Measurements from ENCODE around the gene CPHXL2.

The CPHXL2 gene

DNA sequence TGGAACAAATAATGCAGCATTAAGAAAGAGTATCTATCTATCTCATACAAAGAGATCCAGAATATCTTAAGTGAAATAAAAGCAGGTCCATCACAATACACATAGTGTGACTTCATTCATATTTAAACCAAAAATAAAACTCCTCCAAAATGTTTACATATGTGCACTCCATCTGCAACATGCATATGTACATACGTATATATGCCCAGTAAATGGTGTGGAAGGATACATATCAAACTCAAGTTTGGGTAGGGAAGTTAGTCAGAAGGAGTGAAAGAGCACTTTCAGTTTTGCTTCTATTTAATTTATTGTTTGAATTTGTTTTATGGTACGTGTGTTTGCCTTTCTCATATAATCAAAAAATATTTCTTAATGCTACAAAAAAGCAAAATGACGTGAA, 41.8 kb downstream of the CPHXL2 start:
- DNase-seq: no peak

DNA sequence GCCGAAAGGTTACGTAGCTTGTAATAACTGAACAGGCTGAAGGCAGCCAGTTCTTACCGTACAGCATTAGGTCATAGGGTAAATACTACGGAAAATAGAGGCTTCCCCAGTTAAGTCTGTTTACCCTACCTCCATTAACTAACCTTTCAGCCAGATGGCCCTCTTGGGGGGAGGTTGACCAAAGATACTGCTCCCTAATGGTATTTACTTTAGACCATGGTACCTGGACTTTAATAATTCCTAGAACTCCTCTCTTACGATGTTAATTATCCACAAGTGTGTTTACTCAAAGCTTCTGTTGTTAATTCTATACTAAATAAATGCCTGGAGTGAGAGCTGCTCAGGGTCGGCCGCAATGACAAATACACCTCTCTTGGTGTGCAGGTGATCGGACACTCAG, 44.0 kb downstream of the CPHXL2 start:
- no peak for DNase-seq

DNA sequence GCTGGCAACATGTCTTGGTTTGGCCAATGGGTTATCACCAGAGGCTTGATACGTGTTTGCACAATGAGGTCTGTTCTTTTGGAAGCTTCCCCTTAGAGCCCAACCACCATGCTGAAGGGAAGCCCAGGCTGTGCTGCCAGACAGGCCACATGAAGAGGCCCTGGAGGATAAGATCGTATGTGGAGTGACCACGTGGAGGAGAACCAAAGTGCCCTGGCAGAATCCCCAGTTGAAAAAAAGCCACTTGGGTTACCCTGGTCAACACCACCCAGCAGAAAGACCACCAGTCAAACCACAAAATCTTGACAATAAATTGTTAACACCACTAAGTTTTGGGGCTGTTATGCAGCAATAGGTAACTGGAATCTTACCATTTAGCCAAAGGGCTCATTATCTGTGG, 46.8 kb downstream of the CPHXL2 start:
- no peak for DNase-seq

DNA sequence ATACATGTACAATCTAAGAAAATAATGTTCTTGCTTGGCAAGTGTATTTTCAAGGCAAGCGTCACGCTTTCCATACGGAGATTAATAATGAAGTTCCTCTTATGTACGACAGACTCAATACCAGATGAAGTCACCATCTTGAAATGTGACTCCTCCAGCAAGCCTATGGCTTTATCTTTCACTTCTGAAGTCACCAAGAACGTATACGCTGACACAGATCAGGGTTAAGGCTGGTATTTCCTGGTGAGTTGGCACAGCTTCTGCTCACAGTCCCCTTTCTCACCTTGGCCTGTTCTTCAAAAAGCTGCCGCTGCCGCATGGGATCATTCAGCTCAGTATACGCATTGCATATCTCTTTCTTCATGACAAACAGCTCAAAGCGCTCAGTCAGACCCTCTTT, 47.7 kb downstream of the CPHXL2 start:
- no peak for DNase-seq

GRCh38 chr16:75628351-75628750, 48.5 kb downstream of the CPHXL2 start:
- DNase-seq: no peak

GRCh38 chr16:75627851-75628250, 49.0 kb downstream of the CPHXL2 start:
- DNase-seq: no peak

DNA sequence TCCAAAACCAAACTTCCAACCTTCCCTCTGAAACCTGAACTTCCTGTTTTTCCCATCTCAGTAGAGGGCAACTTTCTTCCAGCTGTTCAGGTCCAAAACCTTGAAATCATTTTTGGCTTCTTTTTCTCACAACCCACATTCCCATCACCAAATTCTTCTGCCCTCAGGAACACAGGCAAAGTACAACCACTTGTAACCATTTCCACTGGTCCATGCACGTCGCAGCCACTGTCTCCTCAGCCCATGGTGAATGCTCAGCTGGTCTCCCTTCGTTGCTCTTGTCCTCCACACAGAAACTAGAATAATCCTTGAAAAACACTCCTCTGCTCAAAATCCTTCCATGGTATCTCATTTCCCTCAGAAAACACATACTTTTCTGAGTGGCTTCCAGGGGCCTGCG, 50.0 kb downstream of the CPHXL2 start:
- DNase-seq: no peak

DNA sequence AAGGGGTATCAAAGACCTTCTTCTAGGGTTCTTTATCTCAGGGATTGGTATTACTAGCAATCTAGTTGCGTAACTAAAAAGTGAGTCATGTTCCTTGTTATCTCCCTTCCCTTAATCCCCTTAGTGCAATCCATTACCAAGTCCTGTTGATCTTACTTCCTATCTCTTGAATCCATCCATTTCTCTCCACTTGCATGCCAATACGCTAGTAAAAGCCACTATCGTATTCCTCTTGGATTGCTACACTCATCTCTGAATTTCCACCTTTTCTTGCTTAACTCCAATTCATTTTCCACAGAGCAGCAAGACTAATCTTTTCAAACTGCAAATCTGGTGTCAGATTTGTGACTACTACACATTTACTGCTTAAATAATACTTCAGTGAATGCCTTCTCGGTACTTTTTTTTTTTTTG, 51.9 kb downstream of the CPHXL2 start:
- no peak for DNase-seq

- peak; percentile 89 for DNase-seq
Observed at GRCh38 chr16:75622761-75623605, 53.8 kb downstream of the CPHXL2 start, which contains the start of gene ADAT1. Gene ADAT1 (minus strand): TSS chr16:75623281. CDS start chr16:75620799, 2,482 bp downstream.

GRCh38 chr16:75621170-75621477, 55.7 kb downstream of the CPHXL2 start:
- no peak for DNase-seq

DNA sequence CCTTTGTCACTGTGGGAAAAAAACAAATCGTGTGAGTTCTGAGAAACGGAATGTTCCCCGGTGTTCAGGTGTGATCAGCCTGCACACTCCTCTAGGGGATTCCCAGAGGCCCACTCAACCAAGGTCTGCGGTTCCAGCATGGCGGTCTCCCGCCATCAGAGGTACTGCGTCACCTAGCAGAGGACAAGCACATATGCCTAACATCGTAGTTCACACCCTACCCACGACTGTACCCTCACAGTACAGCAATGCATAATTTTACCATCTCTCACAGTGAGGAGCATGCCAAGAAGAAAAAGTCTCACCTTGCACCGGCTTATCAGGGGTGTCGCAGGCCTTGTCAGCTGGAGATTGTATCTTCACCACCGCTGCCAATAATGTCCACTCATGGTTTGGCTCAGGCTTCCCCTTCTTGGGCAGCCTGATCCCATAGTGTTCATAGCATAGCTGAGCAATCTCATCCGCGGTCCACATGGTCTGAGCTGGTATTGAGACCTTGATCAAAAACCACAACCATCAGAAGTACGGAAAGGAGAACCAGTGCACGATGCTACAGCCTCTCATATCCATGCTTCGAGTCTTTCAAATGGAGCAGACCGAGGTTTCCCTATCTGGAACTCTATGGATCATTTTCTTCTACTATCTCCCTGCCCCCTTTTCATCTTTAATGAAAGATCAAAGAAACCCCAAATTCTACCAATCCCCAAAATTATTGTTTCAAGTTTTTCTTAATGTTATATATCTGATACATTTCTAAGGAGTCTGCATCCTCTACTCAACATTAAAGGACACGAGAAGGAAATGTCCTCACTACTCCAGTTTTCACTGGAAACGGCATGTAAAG, 56.3 kb downstream of the CPHXL2 start:
- DNase-seq: no peak

- no peak for DNase-seq
Observed at GRCh38 chr16:75618780-75619179, 58.0 kb downstream of the CPHXL2 start.

- no peak for DNase-seq
Observed at GRCh38 chr16:75617121-75617520, 59.7 kb downstream of the CPHXL2 start.

DNA sequence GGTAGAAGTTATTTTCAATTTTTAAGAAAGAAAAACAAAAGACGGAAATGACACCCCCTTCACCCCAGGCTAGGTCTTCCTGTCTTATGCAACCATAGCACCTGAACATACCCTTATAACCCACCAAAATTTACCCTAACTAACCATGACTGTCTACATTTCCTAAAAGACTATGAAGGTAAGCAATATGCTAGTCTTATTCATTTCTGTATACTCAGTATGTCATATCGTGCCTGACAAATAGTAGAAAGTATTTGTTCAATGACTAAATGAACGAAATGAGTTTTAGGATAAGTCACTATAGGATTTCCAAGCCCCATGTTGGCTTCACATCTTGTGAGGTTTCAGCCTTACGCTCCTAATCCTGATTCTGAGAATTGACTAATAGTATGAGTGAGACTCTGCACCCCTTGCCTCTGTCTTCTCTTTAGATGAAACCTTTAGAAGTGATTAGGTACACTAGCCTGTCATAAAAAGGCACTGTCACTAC, 60.2 kb downstream of the CPHXL2 start:
- DNase-seq: no peak

GRCh38 chr16:75615619-75616018, 61.2 kb downstream of the CPHXL2 start:
- DNase-seq: no peak

DNA sequence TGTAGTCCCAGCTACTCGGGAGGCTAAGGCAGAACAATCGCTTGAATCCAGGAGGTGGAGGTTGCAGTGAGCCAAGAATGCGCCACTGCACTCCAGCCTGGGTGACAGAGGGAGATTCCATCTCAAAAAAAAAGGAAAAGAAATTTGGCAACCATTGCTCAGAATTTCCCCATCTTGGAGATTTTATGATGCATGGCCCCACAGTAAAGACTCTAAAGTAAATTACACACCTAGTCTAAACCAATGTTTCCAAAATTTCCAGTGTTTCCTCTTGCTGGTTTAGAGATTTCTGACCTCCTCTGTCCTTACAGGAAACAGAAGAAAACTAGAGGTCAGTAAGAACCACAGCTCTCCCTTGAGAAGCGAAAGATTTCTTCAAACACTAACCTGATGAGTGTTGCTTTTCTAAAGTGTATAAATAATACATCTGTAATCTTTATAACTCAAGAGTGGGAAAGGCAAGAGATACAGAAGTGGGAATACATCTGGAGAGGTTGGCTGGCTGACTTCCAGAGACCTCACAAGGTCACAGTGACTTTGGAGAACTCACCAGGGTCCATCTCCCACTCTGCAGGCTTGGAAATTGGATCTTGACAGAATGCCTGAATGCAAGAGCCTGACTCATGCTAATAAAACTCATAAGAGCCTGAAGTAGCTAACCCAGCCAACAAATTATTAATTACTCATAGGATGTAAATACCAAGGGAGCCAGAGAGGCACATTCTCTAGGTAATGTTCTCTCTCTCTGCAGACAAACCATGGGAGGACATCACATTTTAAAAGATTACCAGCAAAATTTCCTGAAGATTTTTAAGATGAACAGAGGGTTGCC, 62.5 kb downstream of the CPHXL2 start:
- no peak for DNase-seq
